ENCODE results near the gene BPNT1. TPM values are rescaled to one million over a fixed set of nuclear protein-coding genes. Genes with fewer than 3 reads are reported as not detected.

Gene BPNT1
- total RNA-seq, 1 donor from 2014 or later = 22.8 TPM

- H3K36me3 Mint-ChIP-seq (ENCODE audit: low read depth) = peaks cover 81% of the 10 kb centered on the region
- H3K4me3 Mint-ChIP-seq = no peak overlapping the region
- DNase-seq (no peak), ATAC-seq (ENCODE audit: low read depth) (no peak)
- CTCF ChIA-PET = no interaction called here
- intact Hi-C loops (cut with micrococcal nuclease) = no loop called here
- no peaks in the 10 kb centered on the region for H3K4me1 Mint-ChIP-seq
- TF ChIP-seq CTCF (IDR thresholded peaks at IDR 0.05) = no peak
- H3K9me3 Mint-ChIP-seq = no peaks in the 10 kb centered on the region
- POLR2A ChIA-PET = no interaction called here
- H3K27ac Mint-ChIP-seq = no peak overlapping the region
- no peaks in the 10 kb centered on the region for H3K27me3 Mint-ChIP-seq
These were observed 78.0 kb downstream of the BPNT1 start for GRCh38 chr1:220011620-220012019.

Other genes starting within 250 kb of the BPNT1 start
- 0.11 TPM in 1 of 2 replicates, not detected in the other for gene SLC30A10, start 161.2 kb downstream of the BPNT1 start, total RNA-seq
- gene EPRS1, start 43.3 kb downstream of the BPNT1 start, total RNA-seq = 114 and 119 TPM in 2 replicates
- 39.8 and 41.9 TPM in 2 replicates for gene IARS2, start 4.3 kb upstream of the BPNT1 start, total RNA-seq
- 93.3 and 107 TPM in 2 replicates for gene RAB3GAP2, start 182.7 kb upstream of the BPNT1 start, total RNA-seq